ENCODE data around the gene RPS27L.

RPS27L gene

GRCh38 chr15:63160638-63161037, 3.4 kb upstream of the RPS27L start:
- Histone ChIP-seq H3F3A (ENCODE audit: insufficient read depth, low read length) (no peaks in the 10 kb centered on the region), H3K79me2 (ENCODE audit: insufficient read depth, low read length) (peaks cover 12% of the 10 kb centered on the region; the same call in 1 of the 2 replicates)

GRCh38 chr15:63157891-63158431, 684 bp upstream of the RPS27L start:
- H3K4me1 ChIP-seq (ENCODE audit: insufficient read depth, low read length, severe bottlenecking) = peaks cover 18% of the 10 kb centered on the region
- peaks cover 12% of the 10 kb centered on the region; the same call in 1 of the 2 replicates for H3K79me2 ChIP-seq (ENCODE audit: insufficient read depth, low read length)
- peak overlapping the region; percentile 83 for H3K4me3 ChIP-seq (ENCODE audit: low read depth, low read length, poor library complexity, severe bottlenecking)
- peak overlapping the region; percentile 85 for H3K9ac ChIP-seq (ENCODE audit: low read length)
- H3K27me3 ChIP-seq (ENCODE audit: insufficient read depth, low read length) = no peaks in the 10 kb centered on the region
- H3K27ac ChIP-seq (ENCODE audit: low read depth, low read length, poor library complexity, severe bottlenecking) = peak overlapping the region; percentile 76
- H3K9me2 ChIP-seq (ENCODE audit: low read depth, low read length) = no peaks in the 10 kb centered on the region
- no peaks in the 10 kb centered on the region for H3K9me3 ChIP-seq (ENCODE audit: low read length)
- peak overlapping the region; percentile 89 for H3K4me2 ChIP-seq (ENCODE audit: low read length)
- H4K20me1 ChIP-seq (ENCODE audit: insufficient read depth, low read length) = no peaks in the 10 kb centered on the region
- H2AFZ ChIP-seq (ENCODE audit: low read length) = peak overlapping the region; percentile 54; the same call in 1 of the 2 replicates
- H3K36me3 ChIP-seq (ENCODE audit: insufficient read depth, low read length) = peaks cover 17% of the 10 kb centered on the region; the same call in 1 of the 2 replicates
- TF ChIP-seq, protein P1, sequence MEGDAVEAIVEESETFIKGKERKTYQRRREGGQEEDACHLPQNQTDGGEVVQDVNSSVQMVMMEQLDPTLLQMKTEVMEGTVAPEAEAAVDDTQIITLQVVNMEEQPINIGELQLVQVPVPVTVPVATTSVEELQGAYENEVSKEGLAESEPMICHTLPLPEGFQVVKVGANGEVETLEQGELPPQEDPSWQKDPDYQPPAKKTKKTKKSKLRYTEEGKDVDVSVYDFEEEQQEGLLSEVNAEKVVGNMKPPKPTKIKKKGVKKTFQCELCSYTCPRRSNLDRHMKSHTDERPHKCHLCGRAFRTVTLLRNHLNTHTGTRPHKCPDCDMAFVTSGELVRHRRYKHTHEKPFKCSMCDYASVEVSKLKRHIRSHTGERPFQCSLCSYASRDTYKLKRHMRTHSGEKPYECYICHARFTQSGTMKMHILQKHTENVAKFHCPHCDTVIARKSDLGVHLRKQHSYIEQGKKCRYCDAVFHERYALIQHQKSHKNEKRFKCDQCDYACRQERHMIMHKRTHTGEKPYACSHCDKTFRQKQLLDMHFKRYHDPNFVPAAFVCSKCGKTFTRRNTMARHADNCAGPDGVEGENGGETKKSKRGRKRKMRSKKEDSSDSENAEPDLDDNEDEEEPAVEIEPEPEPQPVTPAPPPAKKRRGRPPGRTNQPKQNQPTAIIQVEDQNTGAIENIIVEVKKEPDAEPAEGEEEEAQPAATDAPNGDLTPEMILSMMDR (IDR thresholded peaks at IDR 0.05; ENCODE audit: low read length) = no peak
- TF ChIP-seq EZH2 (IDR thresholded peaks at IDR 0.05; ENCODE audit: borderline replicate concordance, low read length) = no peak
- no peaks in the 10 kb centered on the region for H3F3A ChIP-seq (ENCODE audit: insufficient read depth, low read length)

More at GRCh38 chr15:63160638-63161037, 3.4 kb upstream of the RPS27L start:
- Histone ChIP-seq H3K4me2 (ENCODE audit: low read length) (no peak overlapping the region), H4K20me1 (ENCODE audit: insufficient read depth, low read length) (no peaks in the 10 kb centered on the region), H3K9ac (ENCODE audit: low read length) (no peak overlapping the region), H3K9me2 (ENCODE audit: low read depth, low read length) (no peaks in the 10 kb centered on the region), H3K9me3 (ENCODE audit: low read length) (no peaks in the 10 kb centered on the region), H3K4me1 (ENCODE audit: insufficient read depth, low read length, severe bottlenecking) (peaks cover 15% of the 10 kb centered on the region), H2AFZ (ENCODE audit: low read length) (no peak overlapping the region), H3K27me3 (ENCODE audit: insufficient read depth, low read length) (no peaks in the 10 kb centered on the region), H3K27ac (ENCODE audit: low read depth, low read length, poor library complexity, severe bottlenecking) (no peak overlapping the region), H3K36me3 (ENCODE audit: insufficient read depth, low read length) (no peaks in the 10 kb centered on the region), H3K4me3 (ENCODE audit: low read depth, low read length, poor library complexity, severe bottlenecking) (no peak overlapping the region)
- TF ChIP-seq, protein P1 (IDR thresholded peaks at IDR 0.05; ENCODE audit: low read length) = no peak
- no peak for TF ChIP-seq EZH2 (IDR thresholded peaks at IDR 0.05; ENCODE audit: borderline replicate concordance, low read length)

- Histone ChIP-seq H3K4me3 (ENCODE audit: low read depth, low read length, poor library complexity, severe bottlenecking) (peak overlapping the region; percentile 83), H3F3A (ENCODE audit: insufficient read depth, low read length) (no peaks in the 10 kb centered on the region), H4K20me1 (ENCODE audit: insufficient read depth, low read length) (no peaks in the 10 kb centered on the region), H3K27me3 (ENCODE audit: insufficient read depth, low read length) (no peaks in the 10 kb centered on the region), H3K36me3 (ENCODE audit: insufficient read depth, low read length) (peaks cover 24% of the 10 kb centered on the region; the same call in 1 of the 2 replicates), H3K9ac (ENCODE audit: low read length) (peak overlapping the region; percentile 85), H3K4me1 (ENCODE audit: insufficient read depth, low read length, severe bottlenecking) (peaks cover 18% of the 10 kb centered on the region), H3K79me2 (ENCODE audit: insufficient read depth, low read length) (peaks cover 12% of the 10 kb centered on the region; the same call in 1 of the 2 replicates), H3K4me2 (ENCODE audit: low read length) (peak overlapping the region; percentile 89), H3K9me3 (ENCODE audit: low read length) (no peaks in the 10 kb centered on the region), H3K27ac (ENCODE audit: low read depth, low read length, poor library complexity, severe bottlenecking) (peak overlapping the region; percentile 76), H3K9me2 (ENCODE audit: low read depth, low read length) (no peaks in the 10 kb centered on the region), H2AFZ (ENCODE audit: low read length) (no peak overlapping the region)
- no peak for TF ChIP-seq EZH2 (IDR thresholded peaks at IDR 0.05; ENCODE audit: borderline replicate concordance, low read length)
- TF ChIP-seq, protein P1 (IDR thresholded peaks at IDR 0.05; ENCODE audit: low read length) = no peak
Measured at GRCh38 chr15:63156755-63157117, 541 bp downstream of the RPS27L start.
